NOMO-1 (cell line): ENCODE measurements around the gene HAUS7.

ENCODE experiments used
- DNase-seq, 2 experiments: peaks; one replicate each; lab custom pipeline; 2025; ENCODE audit not compliant: unreplicated experiment in 2 of 2; lab: John Stamatoyannopoulos, UW

Gene HAUS7

DNA sequence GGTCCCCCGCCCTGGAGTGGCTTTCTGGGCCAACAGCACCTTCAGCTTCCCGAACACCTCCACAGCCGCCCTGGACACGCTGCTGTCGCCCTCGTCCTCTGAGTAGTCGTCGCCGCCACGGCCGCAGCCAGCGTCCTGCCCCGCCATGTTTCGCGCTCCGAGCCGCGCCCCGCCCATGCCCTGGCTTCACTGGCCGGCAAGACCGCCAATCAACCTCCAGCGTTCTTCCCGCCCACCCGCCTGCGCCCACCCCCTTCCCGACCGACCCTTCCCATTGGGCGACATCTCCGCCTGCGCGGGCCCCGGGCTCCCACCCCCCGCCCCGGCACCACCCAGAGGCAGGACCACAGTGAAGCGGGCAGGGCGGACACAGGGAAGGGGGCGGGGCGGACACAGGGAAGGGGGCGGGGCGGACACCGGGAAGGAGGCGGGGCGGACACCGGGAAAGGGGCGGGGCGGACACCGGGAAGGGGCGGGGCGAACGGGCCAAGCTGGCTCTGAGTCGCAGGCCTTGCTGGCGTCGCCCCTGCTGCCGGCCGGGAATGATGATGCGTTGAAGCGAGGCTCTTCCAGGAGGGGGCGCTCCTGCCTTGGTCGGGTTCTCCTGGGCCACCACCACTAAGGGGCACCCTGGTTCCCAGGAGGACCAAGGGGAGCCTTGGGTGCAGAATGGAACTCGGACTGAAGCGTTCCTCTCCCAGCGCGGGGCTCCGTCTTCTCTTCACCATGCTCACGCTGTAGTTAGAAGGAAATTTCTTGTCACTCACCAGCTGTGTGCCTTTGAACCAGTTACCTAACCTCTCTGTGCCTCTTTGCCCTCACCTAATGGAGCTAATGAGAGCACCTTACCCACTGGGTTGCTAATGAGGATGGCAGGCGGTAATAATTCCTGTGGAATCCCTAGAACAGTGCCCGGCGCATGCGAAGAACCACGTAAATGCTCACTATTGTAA, at the start of gene HAUS7:
Gene HAUS7 (minus strand): TSS at position 166 of the 953 bp plus-strand sequence. CDS start 19 bp downstream, at position 147.
- DNase-seq, result peak; percentile 65 to 89

DNA sequence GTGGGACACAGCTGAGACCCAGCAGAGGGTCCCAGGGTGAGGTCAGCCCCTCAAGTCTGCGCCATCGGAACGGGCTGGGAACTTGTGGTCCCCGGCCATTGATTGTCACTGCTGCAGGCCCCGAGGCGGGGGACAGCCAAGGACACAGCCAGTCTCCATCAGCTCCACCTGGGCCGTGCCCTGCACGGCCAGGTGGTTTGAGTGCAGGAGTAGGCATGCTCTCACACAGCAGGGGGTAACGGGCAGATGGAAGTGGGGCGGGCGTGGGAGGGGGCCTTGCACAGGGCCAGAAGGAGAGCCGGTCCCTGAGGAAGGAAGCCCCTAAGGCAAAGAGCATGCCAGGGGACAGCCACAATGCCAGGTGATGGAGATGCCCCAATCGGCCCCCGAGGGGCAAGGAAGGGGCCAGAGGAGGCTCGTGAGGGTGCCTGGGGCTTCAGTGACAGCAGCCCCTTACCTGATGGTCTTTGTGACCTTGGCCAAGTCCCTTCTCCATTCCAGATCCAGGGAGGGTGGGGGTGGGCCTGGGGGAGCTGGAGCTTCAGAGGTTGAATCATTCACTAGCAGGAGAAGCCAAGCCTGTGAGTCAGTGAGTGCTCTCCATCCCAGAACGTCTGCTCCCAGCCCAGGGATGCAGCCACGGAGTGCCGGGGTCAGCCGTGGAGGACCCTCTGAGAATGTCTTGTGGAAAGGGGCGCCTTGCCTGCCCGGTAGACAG, 49.4 kb upstream of the HAUS7 start:
- DNase-seq, result no peak

- no peak for DNase-seq
These were observed 47.8 kb upstream of the HAUS7 start for GRCh38 chrX:153517946-153518834.

DNA sequence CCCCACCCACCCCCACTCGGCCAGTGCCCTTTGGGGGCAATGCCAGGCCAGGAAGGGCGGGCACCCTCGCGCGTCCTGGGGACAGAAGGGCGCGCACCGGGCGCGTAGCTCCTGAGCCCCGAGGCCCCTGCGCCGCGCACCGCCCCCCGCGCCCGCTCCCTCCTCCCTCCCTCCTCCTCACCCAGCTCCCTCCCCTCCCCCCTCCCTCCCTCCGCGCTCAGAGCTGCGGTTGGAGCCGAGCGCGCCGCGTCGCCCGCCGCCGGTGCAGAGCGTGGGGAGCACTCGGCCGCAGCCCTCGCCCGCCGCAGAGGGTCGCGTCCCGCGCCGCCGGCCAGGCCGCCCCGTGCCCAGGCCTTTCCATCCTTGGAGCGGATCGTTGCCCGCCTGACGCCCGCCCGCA, 47.0 kb upstream of the HAUS7 start, which contains the start of gene ATP2B3:
Gene ATP2B3 (plus strand): TSS at position 220 of the 400 bp plus-strand sequence. CDS start 18,606 bp downstream, outside the sequence.
- DNase-seq, result no peak

DNA sequence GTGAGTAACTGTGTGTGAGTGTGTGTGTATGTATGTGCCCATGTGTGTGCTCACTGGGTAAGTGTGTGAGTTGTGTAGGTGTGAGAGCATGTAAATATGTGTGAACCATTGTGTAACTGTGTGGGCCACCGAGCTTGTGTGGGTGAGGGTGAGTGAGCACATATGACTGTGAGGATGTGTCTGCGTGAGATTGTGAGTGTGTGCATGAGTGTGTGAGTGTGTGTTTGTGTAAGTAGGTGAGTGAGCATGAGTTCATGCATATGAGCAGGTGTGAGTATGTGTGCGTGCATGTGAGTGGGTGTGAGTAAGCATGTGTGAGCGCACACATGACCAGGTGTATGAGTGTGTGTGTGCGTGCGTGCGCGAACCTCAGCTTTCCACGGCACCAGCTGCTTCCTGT, 45.7 kb upstream of the HAUS7 start:
- no peak for DNase-seq

- DNase-seq, result no peak
These were observed 45.1 kb upstream of the HAUS7 start for GRCh38 chrX:153515435-153515834.

- DNase-seq, result no peak
These were observed 43.9 kb upstream of the HAUS7 start for GRCh38 chrX:153514259-153514658.

DNA sequence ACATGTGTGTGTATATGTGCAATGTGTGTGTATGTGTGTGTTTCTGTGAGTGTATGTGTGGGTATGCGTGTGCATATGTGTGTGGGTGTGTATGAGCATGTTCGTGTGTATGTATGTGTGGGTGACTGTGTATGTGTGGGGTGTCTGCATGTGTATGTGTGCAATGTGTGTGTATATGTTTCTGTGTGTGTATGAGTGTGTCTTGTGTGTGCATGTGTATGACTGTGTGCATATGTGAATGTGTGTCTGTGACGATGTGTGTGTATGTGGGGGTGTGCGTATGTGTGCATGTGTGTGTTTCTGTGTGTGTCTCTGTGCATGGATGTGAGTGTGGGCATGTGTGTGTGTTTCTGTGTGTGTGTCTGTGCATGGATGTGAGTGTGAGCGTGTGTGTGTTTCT, 42.9 kb upstream of the HAUS7 start:
- no peak for DNase-seq

- DNase-seq, result no peak
These were observed 42.1 kb upstream of the HAUS7 start for GRCh38 chrX:153512501-153512893.

DNA sequence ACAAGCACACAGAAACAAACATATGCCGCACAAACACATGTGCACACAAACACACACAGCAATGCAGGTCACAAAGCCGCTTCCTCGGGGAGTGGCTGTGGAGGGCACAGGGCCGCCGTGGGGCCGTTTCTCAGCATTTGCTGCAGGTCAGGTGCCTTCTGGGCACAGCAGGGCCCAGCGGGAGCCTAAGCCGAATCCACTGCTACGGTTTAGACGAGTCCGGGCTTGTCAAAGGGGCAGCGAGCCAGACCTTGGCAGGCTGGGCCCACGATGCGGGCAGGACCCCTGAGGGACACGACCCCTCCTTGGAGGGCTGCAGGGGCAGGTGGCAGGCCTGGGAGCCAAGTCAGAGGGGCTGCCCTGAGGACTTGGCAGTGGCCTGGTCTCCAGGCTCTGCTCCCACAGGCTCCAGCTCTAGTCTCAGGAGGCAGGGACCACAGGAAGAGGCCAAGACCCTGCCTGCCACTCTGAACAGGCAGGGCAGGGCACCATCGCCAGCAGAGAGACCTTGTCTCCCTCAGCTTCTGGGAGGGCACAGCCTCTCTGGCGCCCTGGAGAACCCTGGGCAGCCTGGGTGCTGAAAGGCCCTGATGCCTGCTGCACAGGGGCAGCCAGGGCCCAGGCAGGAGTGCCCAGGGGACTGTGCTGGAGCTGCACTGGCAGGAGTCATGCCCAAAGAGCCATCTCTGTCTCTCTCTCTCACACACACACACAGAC, 41.6 kb upstream of the HAUS7 start:
- DNase-seq, result no peak

DNA sequence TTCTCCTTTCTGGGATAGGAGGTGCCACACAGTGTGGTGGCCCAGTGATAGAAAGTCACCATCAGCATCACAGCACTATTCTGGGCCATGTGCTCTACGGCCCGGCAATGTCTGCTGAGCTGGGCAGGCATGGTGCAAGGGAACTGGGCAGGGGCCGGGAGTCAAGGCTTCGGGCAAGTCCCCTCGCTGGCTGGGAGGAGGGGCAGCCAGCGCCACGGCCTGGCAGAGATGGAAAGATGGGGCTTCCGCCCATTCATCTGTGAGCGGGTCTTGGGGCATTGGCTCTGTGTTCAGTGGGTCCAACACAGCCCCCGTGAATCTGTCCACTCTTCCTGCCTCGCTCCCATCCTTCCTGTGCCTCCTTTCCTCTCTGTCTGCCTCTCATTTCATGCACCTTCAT, 40.0 kb upstream of the HAUS7 start:
- no peak for DNase-seq

DNA sequence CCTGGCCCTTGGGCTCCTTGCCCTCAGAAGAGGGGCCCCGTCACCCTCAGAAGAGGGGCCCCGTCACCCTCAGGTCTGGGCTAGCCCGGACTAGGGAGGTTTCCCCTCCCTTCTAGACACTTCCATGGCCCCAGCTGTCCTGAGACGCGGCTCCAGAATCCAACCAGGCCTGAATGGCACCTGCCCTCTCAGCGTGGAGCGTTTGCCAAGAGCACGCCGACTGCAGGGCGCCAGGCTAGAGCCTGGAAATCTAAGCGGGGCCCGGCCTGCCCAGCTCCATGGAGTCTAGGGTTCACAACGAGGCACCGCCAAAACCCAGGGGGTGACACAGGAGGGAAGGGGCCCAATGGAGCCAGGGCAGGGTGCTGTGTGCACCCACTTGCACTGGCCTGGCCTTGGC, 39.2 kb upstream of the HAUS7 start:
- no peak for DNase-seq

GRCh38 chrX:153507484-153508178, 37.3 kb upstream of the HAUS7 start:
- peak; percentile 29 to 66 for DNase-seq

DNA sequence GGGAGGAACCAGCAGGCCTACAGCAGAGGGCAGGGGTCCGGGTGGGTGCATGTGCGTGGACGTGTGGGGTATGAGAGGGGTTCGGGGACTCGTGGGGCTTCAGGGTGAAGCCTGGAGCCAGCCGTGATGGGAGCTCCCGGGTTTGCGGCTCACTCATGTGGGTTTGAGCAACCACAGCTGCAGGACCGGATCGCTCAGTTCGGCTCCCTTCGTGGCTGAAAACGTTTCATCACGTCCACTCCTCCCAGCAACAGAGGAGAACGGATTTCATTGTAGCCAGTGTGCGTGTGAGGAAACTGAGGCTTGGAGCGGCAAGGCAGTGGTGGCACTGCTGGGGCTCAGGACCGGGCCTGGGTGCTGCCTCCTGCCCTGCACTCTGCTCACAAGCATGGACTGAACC, 35.0 kb upstream of the HAUS7 start:
- no peak for DNase-seq

- no peak for DNase-seq
These were observed 34.2 kb upstream of the HAUS7 start for GRCh38 chrX:153504445-153505016.

GRCh38 chrX:153502796-153503195, 32.4 kb upstream of the HAUS7 start:
- DNase-seq, result no peak

DNA sequence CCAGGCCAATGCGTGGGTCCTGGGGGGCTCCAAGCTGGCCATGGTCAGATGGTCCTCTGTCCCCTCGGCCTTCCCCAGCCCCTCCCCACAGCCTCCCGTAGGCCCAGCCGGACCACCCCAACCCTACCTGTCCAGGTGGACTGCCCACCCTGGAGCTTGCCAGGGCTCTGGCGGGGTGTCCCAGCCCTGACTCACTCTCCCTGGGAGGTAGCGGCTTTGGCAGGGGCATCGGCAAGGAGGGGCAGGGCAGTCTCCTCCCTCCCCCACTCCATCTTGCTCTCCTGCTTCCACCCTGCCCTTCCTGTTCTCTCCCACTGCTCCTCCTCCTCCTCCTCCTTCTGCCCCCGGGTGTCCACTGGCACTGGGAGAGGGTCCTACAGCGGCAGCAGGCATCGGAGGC, 31.8 kb upstream of the HAUS7 start:
- no peak for DNase-seq

- DNase-seq, result no peak
These were observed 31.2 kb upstream of the HAUS7 start for GRCh38 chrX:153501530-153501929.

GRCh38 chrX:153500676-153501280, 30.4 kb upstream of the HAUS7 start:
- no peak for DNase-seq
